HG03565 (cell line): Measurements from ENCODE around the gene SOX8.
"Not testable (repeated sequence)": the region's sequence is repeated elsewhere in the genome, so short reads cannot be mapped to it uniquely, and the experiment has no call there.

Experiments used
- ATAC-seq: cut with Tn5 transposase; IDR thresholded peaks from one replicate; pipeline ENCODE4 v1.9.1; 2021; ENCODE audit warnings: mild to moderate bottlenecking, moderate library complexity; ENCODE audit not compliant: unreplicated experiment

Gene SOX8

DNA sequence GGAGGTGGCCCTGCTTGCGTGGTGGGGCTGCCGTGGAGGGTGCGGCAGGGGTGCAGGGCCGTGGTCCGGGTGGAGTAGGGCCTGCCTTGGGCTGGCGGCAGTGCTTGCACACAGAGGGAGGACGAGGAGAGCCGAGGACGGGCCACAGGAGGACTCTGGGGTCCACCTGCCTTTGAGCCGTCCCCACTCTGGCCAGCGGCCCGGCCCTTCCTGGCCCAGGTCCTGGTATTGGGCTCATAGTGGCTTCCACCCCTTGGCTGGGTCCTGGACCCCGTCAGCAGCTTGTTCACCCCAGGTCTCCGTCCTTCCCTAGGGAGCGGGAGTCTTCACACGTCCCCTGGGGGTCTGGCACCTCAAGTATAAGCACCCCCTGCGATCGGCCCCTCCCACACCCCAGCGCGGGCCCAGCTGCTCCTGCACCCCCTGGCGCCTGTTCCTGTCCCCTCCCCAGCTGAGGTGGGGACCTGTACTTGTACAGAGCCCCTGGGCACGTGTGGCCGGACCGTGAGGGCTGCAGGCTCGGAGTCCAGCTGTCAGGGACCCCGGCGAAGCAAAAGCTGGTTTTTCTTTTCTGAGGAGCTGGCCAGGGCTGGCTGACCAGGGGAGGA lies 40.1 kb downstream of the SOX8 start:
- no peak for ATAC-seq

DNA sequence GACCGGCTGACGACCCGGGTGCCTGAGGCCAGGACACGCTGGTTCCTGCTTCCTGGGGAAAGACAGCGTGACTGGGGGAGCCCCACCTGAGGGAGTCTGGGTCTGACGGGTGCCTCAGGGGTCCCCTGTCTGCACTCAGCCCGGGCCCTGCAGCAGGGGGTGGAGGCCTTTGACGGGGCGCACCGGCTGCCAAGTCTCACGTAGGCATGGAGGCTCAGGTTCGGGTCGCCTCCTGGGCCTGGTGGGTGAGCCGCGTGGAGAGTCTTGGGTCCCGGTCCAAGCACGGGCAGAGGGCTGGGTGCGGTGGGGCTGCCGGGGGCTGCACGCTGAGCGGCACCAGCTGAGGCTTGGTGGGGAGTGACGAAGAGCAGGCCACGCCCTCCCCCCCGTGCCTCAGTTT lies 40.9 kb downstream of the SOX8 start:
- ATAC-seq = no peak

DNA sequence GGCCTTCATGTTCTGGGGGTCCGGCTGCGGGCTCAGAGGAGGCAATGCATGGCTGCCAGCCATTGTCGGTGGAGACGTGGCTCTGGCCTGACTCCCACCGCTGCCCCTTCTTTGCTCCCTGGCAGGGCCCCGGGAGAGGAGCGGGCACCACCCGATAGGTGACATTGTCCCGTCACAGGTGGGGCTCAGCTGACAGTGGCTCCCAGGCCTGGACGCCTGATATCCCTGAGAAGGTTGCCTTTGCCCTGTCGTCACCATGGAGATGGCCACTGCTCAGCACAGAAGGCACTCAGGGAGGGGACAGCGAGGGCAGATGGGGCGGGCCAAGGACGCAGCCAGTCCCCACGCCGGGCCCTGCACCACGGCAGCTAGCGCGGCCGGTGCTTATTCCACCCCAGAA lies 42.6 kb downstream of the SOX8 start:
- ATAC-seq = no peak

DNA sequence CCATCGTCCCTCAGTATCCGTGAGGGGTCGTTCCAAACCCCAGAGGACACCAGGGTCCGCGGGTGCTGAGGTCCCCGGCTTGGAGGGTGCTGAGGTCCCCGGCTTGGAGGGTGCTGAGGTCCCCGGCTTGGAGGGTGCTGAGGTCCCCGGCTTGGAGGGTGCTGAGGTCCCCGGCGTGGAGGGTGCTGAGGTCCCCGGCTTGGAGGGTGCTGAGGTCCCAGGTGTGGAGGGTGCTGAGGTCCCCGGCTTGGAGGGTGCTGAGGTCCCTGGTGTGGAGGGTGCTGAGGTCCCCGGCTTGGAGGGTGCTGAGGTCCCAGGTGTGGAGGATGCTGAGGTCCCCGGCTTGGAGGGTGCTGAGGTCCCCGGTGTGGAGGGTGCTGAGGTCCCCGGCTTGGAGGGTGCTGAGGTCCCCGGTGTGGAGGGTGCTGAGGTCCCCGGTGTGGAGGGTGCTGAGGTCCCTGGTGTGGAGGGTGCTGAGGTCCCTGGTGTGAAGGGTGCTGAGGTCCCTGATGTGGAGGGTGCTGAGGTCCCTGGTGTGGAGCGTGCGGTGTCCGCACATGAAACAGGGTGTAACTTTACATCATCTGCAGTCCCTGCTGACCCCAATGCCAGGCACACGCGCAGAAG lies 43.7 kb downstream of the SOX8 start:
- ATAC-seq = not testable (repeated sequence)

DNA sequence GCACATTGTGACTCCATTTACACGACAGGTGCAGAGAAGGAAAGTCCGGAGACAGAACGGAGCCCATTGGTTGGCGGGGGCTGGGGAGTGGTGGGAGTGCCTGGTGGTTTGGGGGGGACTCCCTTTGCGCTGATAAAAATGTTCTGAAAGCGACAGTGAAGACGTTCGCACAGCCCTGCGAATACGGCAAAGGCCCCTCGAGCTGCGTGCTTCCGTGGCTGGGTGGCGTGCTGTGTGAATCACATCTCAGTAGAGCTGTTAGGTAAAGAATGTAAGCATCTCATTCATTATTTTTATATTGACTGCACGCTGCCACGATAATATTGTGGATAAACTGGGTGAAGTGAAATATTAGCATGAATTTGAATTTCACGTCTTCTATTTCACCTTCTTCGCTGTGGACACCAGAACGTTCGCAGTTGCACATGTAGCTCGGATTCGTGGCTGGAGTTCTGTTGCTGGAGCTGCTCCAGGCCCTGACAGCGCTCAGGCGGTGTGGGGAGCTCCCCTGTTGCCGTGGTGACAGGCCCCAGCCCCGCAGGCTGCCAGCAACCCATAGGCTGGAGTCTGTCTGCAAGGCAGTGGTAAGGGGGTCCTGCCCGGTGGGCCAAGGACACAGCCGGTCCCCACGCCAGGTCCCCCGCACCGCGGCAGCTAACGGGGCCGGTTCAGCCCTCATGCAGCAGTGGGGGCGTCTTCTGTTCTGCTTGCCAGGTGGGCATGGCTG lies 44.6 kb downstream of the SOX8 start:
- no peak for ATAC-seq

DNA sequence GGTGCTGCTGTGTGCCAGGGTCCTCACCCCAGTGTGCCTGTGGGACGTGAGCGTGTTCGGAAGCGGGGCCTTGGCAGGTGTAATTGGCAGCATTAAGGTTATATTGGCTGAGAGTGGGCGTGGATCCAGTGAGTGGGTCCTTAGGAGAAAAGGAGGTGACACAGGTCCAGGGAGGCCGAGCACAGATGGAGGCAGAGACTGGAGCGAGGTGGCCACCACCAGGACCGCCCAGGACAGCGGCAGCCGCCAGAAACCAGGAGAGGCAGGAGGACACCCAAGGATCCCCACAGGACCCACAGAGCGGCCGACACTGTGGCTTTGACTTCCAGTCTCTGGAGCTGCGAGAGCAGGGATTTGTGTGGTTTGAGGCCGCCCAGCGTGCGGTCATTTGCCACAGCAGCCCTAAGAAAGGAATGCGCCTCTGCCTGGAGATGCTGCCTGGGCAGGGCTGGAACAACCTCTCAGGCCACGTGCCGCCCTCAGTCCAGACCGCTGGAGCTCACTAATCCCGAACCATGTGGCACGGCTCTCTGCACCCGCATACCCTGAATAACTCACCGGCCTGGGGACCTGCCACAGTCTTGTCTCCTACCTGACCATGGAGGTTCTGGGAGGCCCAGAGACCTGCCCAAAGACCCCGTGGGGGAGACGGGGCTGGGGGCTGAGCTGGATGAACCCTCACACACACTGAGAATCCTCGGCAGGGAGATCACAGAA lies 45.4 kb downstream of the SOX8 start:
- ATAC-seq = no peak

DNA sequence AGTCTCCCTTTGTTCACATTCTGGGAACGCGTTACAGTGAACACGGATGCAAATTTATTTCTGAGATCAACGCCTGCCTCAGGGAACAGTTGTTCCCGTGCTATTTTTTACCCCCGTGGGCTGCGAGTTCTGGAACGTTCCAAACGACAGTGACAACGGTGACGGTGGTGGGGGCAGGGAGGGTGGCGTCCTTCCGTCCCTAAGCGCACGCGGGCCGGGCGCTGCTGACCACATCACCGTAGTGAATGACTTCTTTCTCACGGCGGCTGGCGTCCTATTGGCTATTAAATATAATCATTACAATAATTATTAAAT lies 45.9 kb downstream of the SOX8 start:
- ATAC-seq = no peak

DNA sequence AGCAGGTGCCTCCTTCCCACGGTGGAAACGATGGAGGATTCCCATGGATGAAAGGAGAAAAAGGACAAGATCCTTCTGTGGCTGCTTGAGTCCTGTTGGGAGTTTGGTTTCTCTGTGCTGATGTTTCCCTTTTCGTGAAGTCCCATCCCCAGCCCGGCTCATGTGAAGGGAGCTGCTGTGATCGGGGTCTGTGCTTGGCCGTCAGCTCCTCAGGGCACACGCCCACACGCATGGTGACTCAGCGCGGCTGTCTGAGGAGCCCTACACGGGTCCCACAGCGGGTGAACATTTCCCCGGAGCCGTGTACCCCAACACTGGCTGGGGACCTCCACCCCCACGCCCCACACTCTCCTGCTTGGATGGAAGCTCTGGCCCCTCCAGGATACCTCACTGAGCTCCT lies 46.5 kb downstream of the SOX8 start:
- no peak for ATAC-seq

DNA sequence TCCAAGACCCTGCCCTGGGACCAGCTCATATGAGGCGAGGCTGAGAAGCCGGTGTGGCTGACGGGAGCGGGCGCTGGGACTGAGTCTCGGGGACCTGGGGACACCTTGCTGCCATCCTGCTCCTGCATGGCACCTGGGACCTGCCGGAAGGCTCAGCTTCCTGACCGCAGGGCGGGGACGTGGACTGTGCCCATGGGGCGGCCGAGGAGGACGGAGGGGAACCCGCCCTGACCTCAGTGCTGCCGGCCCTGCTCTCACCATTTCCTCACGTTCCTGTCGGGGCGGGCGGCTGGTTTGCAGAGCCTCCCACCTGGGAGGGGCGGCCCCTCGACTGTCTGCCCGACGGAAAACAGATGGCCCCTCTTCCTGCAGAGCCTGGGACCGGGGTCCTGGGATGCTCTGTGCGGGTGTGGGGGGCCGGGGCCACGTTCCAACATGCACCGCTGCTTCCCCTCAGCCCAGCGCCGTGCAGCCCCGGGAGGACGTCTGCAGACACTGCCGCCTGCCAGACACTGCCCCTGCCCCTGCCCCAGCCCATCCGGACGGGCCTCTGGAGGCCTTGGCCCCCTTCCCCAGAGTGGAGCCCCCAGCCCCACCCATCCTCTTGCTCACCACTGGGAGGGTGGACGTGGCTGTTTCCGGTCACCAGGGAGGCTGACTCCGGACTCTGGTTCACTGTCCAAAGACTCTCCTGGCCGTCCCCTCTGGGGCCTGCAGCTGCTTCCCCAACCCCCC lies 47.1 kb downstream of the SOX8 start:
- ATAC-seq = no peak

DNA sequence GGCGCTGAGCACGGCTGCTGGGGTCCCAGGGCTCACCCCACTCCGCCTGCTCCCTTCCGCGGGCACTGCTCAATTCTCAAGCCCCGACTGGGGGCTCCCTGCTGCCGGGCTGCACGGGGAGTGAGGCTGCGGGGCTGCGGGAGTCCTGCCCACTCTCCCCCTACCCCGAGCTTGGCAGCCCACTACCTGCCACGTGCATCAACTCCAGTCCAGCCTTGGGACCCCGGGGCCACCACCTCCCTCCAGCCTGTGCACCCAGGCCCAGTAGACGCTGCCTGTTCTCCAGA lies 47.6 kb downstream of the SOX8 start:
- ATAC-seq = no peak

DNA sequence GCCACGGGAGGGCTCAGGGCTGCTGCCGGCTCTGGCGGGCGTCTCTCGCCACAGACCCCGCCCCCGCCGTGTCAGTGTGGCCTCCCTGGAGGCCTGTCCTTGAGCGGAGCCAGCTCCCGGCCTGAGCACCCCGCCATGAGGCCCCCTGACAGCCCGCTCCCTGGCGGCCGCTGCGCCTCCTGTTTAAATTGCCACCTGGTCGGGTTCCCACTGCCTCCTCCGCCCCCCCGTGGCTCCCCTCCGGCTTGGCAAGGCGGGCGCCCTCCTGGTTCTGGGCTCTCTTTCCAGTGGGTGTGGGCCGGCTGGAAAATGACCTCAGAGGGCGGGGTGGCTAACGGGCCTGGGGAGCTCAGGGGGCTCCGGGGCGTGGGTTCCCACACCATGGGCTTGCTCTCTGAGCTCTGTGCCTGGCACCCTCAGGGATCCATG lies 48.9 kb downstream of the SOX8 start:
- no peak for ATAC-seq

DNA sequence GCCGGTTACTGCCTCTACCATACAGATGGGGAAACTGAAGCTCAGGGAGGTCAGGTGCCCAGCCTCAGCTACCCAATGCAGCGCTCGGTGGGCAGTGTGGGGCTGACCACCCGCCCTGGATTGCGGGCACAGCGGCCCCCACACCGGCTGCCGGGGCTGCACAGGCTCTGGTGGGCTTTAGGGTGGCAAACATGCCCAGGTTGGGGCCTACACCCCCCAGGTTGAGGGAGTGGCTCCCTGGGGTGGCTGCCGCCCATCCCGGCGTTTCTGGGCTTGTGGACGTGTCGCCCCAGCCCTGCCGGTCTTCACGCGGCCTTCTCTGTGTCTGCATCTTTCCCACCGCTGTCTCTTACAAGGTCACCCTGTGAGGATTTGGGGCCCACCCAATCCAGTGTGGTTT lies 50.1 kb downstream of the SOX8 start:
- ATAC-seq = no peak

DNA sequence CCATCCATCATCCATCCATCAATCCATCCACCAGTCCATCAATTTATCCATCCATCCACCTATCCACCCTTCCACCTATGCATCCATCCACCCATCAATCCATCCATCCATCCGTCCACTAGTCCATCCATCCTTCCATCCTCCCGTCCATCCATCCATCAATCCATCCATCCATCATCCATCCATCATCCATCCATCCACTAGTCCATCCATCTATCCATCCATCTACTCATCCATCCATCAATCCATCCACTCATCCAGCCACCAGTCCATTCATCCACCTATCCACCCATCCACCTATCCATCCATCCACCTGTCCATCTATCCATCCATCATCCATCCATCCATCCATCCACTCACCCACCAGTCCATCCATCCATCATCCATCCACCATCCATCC lies 51.0 kb downstream of the SOX8 start:
- ATAC-seq = no peak

DNA sequence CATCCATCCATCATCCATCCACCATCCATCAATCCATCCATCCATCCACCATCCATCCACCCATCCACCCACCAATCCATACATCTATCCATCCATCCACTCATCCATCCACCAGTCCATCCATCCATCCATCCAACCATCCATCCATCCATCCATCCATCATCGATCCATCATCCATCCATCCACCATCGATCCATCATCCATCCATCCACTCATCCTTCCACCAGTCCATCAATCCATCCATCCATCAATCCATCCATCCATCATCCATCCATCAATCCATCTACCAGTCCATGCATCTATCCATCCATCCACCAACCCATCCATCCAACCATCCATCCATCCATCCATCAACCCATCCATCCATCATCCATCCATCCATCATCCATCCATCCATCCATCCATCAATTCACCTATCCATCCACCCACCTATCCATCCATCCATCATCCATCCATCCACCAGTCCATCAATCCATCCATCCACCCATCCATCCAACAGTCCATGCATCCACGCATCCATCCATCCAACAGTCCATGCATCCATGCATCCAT lies 51.6 kb downstream of the SOX8 start:
- no peak for ATAC-seq

DNA sequence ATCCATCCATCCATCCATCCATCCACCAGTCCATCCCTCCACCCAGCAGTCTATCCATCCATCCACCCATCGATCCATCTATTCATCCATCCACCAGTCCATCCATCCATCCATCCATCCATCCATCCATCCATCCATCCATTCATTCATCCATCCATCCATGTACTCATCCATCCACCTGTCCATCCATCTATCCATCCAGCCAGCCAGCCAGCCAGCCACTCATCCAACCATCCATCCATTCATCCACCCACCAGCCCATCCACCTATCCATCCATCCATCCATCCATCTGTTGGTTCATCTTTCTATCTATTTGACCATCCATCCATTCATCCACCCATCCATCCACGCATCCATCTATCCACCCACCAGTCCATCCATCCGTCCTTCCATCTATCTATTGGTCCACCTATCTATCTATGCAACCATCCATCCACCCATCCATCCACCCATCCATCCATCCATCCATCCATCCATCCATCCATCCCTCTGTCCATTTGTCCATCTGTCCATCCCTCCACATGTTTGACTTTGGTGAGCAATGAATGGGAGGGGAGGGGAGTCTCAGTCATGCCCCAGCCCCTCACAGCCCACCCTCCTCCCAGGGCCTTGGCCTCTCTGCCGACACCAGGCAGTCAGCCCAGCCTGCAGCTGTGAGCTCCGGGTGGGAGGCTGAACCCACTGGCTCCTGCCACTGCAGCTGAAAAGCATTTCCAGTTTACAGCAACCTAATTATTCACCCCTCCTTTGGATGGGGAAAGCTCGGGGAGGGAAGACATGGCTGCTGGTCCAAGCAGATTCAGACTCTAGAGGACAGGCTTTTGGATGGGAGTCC lies 52.9 kb downstream of the SOX8 start:
- no peak for ATAC-seq

DNA sequence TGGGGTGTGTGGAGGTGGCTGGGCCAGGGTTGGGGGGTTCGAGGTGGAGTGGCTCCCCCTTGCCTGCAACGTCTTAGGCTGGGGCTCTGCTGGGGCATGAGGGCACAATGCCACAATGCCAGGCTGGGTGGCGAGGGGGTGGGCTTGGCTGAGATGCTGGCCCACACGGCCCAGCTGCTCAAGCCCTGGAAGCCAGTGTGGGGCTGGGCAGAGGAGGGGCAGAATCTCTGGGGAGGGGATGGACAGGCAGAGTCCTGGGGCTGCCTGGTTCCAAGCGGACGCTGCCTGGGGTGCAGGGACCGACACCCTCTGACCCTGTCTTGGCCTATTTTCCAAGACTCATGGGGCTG lies 53.5 kb downstream of the SOX8 start:
- ATAC-seq = no peak

DNA sequence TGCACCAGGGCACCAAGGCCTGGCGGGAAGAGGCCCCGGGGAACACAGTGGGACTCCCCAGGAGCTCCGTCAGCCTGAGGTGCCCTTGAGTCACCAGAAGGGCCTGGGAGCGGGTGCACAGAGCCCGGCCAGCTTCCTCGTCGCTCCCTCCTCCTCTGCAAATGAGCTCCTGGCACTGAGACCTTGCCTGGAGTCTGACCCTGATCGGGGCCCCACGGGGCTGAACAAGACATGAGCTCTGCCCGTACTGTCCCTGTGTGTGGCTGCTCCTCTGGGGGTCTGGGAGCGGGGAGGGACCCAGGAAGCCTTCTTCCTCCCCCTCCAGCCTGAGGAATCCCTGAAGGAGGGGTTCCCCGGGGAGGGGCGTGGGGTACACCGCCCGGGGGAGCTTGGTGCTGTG lies 54.6 kb downstream of the SOX8 start:
- ATAC-seq = no peak
